GM18508 (cell line): ENCODE measurements around the gene GRK3.
"Not testable (repeated sequence)": the region's sequence is repeated elsewhere in the genome, so short reads cannot be mapped to it uniquely, and the experiment has no call there.

Source experiments
- ATAC-seq: cut with Tn5 transposase; IDR thresholded peaks from one replicate; pipeline ENCODE4 v1.9.1; 2021; ENCODE audit warnings: moderate number of reproducible peaks; ENCODE audit not compliant: insufficient read depth, unreplicated experiment

Gene GRK3

DNA sequence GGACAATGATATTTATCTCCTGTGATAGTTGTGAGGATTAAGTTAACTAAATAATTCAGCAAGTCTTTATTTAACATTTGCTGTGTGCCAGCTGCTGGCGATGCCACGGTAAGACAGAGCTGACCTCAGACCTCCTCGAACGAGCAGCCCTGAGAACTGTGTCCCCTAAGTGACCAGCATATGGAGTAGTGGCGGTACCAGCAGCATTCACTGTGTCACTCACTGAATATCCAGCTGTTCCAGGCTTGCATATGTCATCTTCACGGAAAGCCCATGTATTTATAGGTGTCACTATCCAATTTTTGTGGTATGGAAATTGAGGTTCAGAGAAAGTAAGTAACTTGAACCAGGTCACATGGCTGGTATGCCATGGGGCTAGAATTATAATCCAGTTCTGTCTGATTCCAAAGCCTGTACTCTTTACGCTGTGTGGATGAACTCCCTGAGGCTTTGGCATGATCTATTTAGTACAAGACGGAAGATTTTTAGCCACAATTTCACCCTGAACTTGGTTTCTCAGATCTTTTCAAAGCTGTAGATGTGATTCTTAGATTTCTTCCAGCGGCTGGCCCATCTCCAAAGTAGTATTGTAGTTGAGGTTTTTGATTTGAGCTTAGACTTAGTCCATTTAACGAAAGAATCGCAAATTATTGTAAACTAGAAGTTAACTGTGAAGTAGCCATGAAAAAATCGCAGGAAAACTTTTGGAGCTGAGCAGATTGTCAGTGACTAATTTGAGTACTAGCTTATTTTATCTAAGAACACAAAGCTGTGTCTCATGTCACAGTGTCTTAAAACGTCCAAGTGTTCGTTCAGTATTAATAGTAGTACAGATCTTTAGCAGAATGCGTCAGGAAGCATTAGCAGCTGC, 128.2 kb downstream of the GRK3 start:
- no peak for ATAC-seq

GRCh38 chr22:25693268-25693565, 128.7 kb downstream of the GRK3 start:
- ATAC-seq = no peak

DNA sequence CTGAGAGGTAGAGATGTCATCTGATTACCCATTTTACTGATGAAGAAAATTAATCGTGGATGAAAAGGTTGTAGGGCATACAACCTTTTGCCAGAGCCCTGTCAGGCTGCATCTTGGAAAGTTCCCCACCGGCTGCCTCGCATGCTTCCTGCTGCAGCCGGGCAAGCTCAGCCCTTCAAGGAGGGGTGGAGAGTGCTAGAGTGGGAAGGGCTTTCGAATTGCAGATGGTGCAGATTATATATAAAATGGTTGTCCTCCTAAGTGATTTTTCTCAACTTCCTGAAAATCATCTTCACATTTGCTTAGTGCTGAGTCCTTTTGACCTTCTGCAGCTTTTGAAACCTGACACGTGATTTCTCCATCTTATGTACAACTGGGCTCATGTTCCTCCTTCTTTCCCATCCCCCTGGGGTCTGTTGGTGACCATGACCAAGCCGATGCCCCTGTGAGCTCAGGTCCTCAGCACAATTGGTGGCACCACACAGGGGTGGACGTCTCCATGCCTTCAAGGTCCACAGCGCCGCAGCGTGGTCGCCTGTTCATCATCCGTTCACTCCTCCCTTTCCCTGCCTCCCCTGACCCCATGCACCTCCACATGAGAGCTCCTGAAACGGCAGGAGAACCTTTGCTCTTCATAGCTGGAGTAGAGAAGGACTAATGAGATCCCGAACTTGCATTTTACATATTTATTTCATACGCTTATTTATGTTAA, 129.9 kb downstream of the GRK3 start:
- no peak for ATAC-seq

DNA sequence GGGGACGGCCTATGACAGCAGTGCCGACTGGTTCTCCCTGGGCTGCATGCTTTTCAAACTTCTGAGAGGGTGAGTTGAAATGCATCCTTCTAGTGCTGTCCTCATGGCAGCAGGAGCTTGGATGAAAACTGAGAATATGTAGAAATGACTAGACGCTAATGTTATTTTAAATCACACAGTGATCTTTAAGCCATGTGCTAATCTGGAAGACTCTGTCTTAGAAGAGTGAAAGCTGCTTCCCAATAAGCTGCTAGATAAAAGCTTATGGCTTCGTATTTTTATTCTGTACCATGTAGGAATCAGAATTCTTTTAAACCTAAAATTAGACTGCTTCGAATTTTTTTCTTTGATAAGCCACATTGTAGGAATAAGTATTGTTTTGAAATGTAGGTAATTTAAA, 130.7 kb downstream of the GRK3 start:
- ATAC-seq = no peak

- ATAC-seq = no peak
Observed at GRCh38 chr22:25696763-25697162, 132.3 kb downstream of the GRK3 start.

DNA sequence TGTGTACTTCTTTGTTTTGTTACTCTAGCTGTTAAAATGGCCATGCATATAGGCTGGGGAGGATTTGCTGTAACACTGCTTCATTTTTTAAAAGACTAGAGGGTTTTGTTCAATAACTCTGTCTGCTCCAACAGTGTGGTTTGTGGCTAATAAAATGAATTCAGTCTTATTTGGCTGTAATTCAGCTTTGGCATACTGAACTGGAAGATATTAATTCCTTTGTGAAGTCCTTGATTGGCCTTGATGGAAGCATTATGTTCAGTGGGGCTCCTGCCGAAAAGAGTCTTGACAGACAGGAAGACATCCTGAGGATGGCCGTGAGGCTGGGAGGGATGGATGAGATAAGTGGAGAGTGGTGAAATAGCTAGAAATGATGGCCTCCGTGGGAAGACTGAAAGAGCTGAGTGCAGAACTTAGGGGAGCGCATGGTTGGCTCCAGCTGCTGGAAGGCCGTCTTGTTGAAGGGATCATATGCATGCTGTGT, 132.7 kb downstream of the GRK3 start:
- ATAC-seq = no peak

- no peak for ATAC-seq
Observed at GRCh38 chr22:25697978-25698377, 133.5 kb downstream of the GRK3 start.

DNA sequence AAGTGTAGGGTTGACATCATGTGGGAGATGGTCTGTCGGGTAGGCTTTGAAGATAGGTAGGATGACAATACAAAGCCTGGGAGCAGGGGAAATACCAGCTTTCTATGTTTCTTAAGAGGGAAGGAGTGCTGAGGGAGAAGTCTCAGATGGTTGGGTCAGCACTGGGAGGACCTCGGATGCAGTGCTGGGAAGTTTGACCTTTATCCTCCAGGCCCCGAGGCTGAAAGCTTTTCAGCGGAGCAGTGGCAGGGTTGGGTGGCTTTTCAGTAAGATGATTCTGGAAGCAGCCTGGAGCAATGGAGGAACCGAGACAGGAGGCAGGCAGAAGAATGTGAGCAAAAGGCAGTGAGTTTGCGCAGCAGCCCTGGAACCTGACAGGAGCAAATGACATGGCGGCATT, 134.0 kb downstream of the GRK3 start:
- ATAC-seq = no peak

DNA sequence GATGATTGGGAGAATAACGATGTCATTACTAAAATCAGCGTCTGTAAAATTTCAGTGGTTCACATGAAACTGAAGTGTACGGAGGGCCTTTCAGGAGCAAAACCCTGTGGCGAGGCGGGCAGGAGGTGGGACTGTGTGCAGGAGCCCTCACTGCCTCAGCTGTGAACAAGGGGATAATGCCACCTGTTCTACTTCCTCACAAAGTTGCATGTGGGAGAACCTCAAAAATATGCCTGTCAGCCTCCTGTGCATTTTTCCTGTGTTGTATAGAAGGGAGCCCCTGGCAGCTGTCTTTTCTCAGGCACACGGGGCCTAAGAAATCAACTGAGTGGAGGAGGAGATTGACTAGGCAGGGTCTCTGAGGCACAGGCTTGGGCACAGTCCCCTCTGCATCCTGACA, 134.5 kb downstream of the GRK3 start:
- no peak for ATAC-seq

- ATAC-seq = no peak
Observed at GRCh38 chr22:25701056-25701780, 136.7 kb downstream of the GRK3 start.

DNA sequence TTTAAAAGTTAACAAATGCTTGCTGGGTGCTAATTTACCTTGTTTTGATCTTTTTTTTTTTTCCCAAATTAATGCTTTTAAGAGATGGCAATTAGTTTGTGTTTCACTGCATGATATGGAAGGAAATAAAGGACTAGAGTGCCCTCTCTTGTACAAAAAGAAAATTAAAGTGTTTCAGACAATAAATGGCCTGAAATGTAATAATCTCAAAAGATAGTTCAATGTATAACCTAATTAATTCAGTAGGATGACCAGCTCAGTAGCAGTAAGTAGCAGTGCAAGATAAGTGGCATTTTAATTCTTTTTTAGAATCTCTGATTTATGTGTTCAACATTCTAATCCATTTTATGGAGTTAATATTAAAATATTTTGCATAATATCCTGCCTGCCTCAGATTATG, 137.6 kb downstream of the GRK3 start:
- no peak for ATAC-seq

DNA sequence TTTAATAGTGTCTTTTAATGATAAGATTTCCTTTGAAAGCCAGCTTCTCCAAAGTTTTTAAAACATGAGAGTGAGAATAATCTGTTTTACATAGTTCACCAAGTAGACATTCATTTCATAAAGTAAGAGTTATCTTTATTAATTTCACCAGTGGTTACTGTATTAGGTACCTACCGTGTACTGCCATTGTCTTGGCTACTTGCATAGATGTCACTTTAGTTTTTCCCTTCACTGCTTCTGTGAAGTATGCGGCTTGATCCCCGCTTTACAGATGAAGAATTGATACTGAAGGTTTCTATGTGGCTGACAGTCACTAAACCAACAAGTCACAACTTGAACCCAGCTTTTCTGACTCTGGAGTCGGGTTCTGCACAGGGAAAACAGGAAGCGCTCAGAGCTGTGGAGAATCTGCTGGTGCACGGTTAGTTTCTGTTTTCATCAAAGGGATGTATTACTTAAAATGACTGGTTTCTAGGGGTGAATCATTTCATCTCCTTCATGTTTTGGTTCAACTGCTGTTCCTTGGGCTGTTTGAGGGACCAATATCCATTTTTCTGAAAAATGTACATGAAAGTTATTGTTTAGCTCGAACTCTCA, 138.2 kb downstream of the GRK3 start:
- ATAC-seq = no peak

GRCh38 chr22:25704701-25705100, 140.2 kb downstream of the GRK3 start:
- ATAC-seq = no peak

- no peak for ATAC-seq
Observed at GRCh38 chr22:25706197-25706596, 141.7 kb downstream of the GRK3 start.

DNA sequence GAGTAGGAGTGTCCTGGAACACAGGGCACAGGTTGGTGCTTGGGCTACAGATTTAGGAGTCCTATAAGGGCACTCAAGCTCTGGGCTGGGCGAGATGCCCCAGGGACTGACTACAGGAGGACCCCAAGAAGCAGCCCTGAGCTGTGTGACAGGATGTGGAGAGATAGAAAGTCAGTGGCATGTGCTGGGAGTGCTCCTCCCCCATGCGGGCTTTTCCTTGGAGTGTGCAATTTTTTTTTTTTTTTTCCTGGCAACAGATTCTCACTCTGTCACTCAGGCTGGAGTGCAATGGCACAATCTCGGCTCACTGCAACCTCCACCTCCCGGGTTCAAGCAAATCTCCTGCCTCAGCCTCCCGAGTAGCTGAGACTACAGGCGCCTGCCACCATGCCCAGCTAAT, 144.0 kb downstream of the GRK3 start:
- ATAC-seq = not testable (repeated sequence)

DNA sequence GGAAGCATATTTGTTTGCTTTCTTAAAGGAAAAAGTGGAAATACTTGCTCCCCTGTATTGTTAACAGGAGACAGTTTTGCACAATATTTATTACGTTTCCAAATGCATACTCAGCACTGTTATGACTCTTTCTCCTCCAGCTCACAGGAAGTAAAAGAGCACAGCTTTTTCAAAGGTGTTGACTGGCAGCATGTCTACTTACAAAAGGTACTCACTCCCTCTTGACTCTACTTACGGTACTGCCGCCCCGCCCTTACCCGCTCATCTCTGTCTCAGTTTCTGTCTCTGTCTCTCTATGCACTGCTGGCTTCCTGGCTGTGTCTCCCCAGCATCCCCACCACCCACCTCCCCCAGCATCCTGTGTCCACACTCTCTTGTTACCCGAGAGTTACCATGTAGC, 145.3 kb downstream of the GRK3 start:
- ATAC-seq = no peak

DNA sequence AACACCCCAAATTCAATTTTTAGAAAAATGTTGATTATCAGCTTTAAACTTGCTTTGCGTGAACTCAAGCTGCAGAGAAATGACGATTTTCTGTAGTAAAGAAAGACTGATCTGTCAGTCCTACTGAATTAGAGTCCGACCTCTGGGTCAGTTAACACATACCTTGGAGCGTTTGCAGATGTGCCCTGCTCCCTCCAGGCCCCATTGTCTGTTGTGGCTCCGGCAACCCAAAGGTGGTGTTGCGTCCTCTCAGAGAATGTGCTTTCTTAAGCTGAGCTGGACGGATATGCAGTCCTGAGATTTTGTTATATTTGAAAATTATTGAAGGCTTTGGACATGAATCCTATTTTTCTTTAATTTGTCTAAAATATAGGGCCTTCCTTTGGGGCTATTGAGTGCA, 146.0 kb downstream of the GRK3 start:
- ATAC-seq = no peak

GRCh38 chr22:25711491-25711890, 147.0 kb downstream of the GRK3 start:
- ATAC-seq = no peak

DNA sequence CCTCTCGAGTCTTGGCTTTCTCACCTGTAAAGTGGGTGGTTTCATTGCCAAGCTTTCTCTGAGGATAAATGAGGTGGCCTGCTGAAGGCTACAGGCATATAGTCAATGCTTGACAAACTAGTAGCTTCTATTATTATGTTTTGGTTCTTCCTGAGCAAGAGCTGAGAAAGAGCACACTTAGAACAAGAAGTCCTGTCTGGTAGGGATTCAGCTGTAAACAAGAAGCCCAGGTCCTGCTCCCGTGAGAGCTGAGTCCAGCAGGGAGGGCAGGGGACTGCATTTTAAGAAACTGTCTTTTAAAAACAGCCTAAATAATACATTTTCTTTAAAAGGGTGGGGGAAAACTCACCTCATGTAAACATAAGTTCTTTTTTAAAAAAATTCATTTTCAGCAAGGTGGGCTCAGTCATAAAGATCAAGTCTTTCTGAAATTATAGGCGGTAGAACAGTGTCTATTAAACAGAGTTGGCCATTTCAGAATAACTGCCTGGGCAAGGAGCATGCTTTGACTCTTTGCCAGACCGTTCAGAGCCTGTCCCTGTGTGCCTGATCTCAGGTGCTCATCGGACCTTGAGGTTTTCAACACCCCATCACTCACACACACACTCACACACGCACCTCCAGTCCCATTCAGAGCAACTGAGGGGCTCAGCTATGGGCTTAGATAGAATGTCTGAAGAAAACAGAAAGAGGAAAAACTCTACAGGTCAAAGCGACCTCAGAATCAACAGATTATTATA, 148.4 kb downstream of the GRK3 start:
- ATAC-seq = no peak

DNA sequence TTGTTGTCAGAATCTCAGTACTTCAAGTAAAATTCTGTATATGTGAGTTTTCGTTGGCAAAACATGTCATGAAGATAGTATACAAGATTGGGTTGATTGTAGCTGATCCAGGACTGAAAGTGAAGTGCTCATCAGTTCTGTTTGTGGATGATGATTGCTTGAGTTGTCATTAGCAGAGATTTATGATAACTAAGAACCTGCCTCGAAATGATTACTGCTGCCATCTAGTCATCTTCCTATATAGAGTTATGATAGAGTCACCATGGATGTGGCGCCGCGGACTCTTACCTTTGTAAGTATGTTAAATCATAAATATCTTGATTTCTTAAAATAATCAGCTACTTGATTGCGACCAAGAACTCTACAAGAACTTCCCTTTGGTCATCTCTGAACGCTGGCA, 149.6 kb downstream of the GRK3 start:
- ATAC-seq = no peak
